Panc1 (cell line): Measurements from ENCODE around the gene CHST6.

Source experiments
- POLR2AphosphoS5 ChIP-seq: IDR thresholded peaks from 2 replicates; pipeline ENCODE4 v1.6.1; 2012; ENCODE audit warnings: mild to moderate bottlenecking, low read depth, low read length, moderate library complexity
- REST ChIP-seq, 2 experiments: IDR thresholded peaks; 2 replicates each; pipeline ENCODE4 v1.6.1; 2011 to 2012; ENCODE audit warnings: low read depth in 2 of 2, control low read depth in 1 of 2, low read length in 1 of 2, mild to moderate bottlenecking in 1 of 2, moderate library complexity in 1 of 2; ENCODE audit not compliant: insufficient read depth in 1 of 2
- TF ChIP-seq, protein P1 (sequence below): fragments of 450-650 bp; IDR thresholded peaks from 2 replicates; pipeline ENCODE4 v1.5.1; 2017; ENCODE audit warnings: mild to moderate bottlenecking

- TF ChIP-seq, protein P1, sequence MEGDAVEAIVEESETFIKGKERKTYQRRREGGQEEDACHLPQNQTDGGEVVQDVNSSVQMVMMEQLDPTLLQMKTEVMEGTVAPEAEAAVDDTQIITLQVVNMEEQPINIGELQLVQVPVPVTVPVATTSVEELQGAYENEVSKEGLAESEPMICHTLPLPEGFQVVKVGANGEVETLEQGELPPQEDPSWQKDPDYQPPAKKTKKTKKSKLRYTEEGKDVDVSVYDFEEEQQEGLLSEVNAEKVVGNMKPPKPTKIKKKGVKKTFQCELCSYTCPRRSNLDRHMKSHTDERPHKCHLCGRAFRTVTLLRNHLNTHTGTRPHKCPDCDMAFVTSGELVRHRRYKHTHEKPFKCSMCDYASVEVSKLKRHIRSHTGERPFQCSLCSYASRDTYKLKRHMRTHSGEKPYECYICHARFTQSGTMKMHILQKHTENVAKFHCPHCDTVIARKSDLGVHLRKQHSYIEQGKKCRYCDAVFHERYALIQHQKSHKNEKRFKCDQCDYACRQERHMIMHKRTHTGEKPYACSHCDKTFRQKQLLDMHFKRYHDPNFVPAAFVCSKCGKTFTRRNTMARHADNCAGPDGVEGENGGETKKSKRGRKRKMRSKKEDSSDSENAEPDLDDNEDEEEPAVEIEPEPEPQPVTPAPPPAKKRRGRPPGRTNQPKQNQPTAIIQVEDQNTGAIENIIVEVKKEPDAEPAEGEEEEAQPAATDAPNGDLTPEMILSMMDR, result no peak
- TF ChIP-seq POLR2AphosphoS5 (no peak), REST (IDR thresholded peaks at IDR 0.05; ENCODE audit: insufficient read depth in 1 of 2, low read depth in 2 of 2, low read length in 1 of 2) (no peak)
Observed at GRCh38 chr16:75502916-75503605, 7.8 kb upstream of the CHST6 start.
